Keratinocyte (primary cell): Measurements from ENCODE around the gene JMJD1C. TPM values are rescaled to one million over a fixed set of nuclear protein-coding genes. Genes with fewer than 3 reads are reported as not detected.

Experiments
- DNase-seq: peaks from one replicate; pipeline ENCODE4 v3.0.0-alpha.2; 2011; ENCODE audit warnings: low read depth, missing footprints, low spot score
- FAIRE-seq: peaks from 2 replicates; lab custom pipeline; 2011; peaks lifted over from hg19 to GRCh38; lab: Jason Lieb, UNC
- H2AFZ ChIP-seq: 2 replicates; pipeline ENCODE4 v1.6.0; 2012; ENCODE audit warnings: low read length, control low read depth, inconsistent platforms; ENCODE audit not compliant: control insufficient read depth
- H3K27ac ChIP-seq: 2 replicates; pipeline ENCODE4 v1.5.1; 2011; ENCODE audit warnings: low read length; ENCODE audit not compliant: control insufficient read depth, insufficient read depth
- H3K27me3 ChIP-seq: 3 replicates; pipeline ENCODE4 v1.6.0; 2011; ENCODE audit warnings: low read length; ENCODE audit not compliant: control insufficient read depth, insufficient read depth; ENCODE audit errors: extremely low read depth
- H3K36me3 ChIP-seq, 2 experiments: 2 replicates in 1 of 2; 3 replicates in 1 of 2; pipeline ENCODE4 v1.5.1; 2011; ENCODE audit warnings: low read length in 2 of 2, mild to moderate bottlenecking in 1 of 2; ENCODE audit not compliant: control insufficient read depth in 2 of 2, insufficient read depth in 2 of 2; ENCODE audit errors: extremely low read depth in 1 of 2
- H3K4me1 ChIP-seq: 3 replicates; pipeline ENCODE4 v1.5.1; 2011; ENCODE audit warnings: low read length; ENCODE audit not compliant: control insufficient read depth, insufficient read depth; ENCODE audit errors: extremely low read depth
- H3K4me2 ChIP-seq: 3 replicates; pipeline ENCODE4 v1.6.0; 2011; ENCODE audit warnings: low read depth, low read length; ENCODE audit not compliant: control insufficient read depth, insufficient read depth; ENCODE audit errors: extremely low read depth
- H3K4me3 ChIP-seq, 3 experiments: fragments of 200-600 bp in 1 of 3; sonication (generic) in 1 of 3; 2 replicates in 2 of 3; 3 replicates in 1 of 3; pipeline ENCODE4 v1.5.1; 2011 to 2016; ENCODE audit warnings: low read length in 3 of 3, mild to moderate bottlenecking in 3 of 3, control low read depth in 2 of 3, inconsistent platforms in 1 of 3, low read depth in 1 of 3, mixed read lengths in 1 of 3, mixed run types in 1 of 3, moderate library complexity in 1 of 3; ENCODE audit not compliant: control insufficient read depth in 2 of 3, insufficient read depth in 2 of 3; ENCODE audit errors: extremely low read depth in 1 of 3
- H3K79me2 ChIP-seq: 2 replicates; pipeline ENCODE4 v1.6.0; 2012; ENCODE audit warnings: low read length; ENCODE audit not compliant: control insufficient read depth, insufficient read depth
- H3K9ac ChIP-seq: 3 replicates; pipeline ENCODE4 v1.6.0; 2011; ENCODE audit warnings: low read length; ENCODE audit not compliant: control insufficient read depth, insufficient read depth; ENCODE audit errors: extremely low read depth
- H3K9me1 ChIP-seq: 3 replicates; pipeline ENCODE4 v1.6.0; 2011; ENCODE audit warnings: low read length; ENCODE audit not compliant: control insufficient read depth, insufficient read depth; ENCODE audit errors: extremely low read depth
- H3K9me3 ChIP-seq: 2 replicates; pipeline ENCODE4 v1.5.1; 2012; ENCODE audit warnings: low read depth, low read length; ENCODE audit not compliant: control insufficient read depth
- H4K20me1 ChIP-seq: 3 replicates; pipeline ENCODE4 v1.6.0; 2011; ENCODE audit warnings: low read length; ENCODE audit not compliant: control insufficient read depth, insufficient read depth; ENCODE audit errors: extremely low read depth
- CTCF ChIP-seq, 3 experiments: IDR thresholded peaks in 1 of 3; conservative IDR thresholded peaks in 1 of 3; optimal IDR thresholded peaks in 1 of 3; 2 replicates in 2 of 3; 3 replicates in 1 of 3; pipeline versions ENCODE3 to v1.5.1; 2011; ENCODE audit warnings: low read length in 3 of 3, mild to moderate bottlenecking in 3 of 3, moderate library complexity in 2 of 3, control low read depth in 1 of 3, inconsistent platforms in 1 of 3; ENCODE audit not compliant: insufficient read depth in 2 of 3; ENCODE audit errors: extremely low read depth in 1 of 3
- EZH2 ChIP-seq: IDR thresholded peaks from one replicate; pipeline ENCODE4 v1.6.1; 2012; ENCODE audit warnings: inconsistent platforms, mild to moderate bottlenecking, low read length, moderate library complexity
- dilution Hi-C: fragments of 300-500 bp; cut with MboI; formaldehyde crosslinking; loops from one replicate; pipeline ENCODE4 v1.7.0; 2020; ENCODE audit warnings: low sequenced_read_pairs; ENCODE audit not compliant: extremely low pct_ligation_motif_present
- polyA plus RNA-seq, 5 experiments: library from polyadenylated mRNA; depleted of rRNA in 3 of 5; stranded (reverse) in 3 of 5; stranded (forward) in 1 of 5; unstranded in 1 of 5; fragments of >200 nt; gene quantifications; 1 replicate in 1 of 5; 2 replicates in 3 of 5; 3 replicates in 1 of 5; pipeline versions ENCODE4 v1.2.1 to v1.2.3, GENCODE V29; 2011 to 2012; ENCODE audit warnings: missing spikeins in 2 of 5, low read depth in 1 of 5, low replicate concordance in 1 of 5

JMJD1C gene
- polyA plus RNA-seq, 1 donor (not counting 4 experiments of a cell fraction or from before 2014, with no cell fraction given) = 38.2 TPM

DNA sequence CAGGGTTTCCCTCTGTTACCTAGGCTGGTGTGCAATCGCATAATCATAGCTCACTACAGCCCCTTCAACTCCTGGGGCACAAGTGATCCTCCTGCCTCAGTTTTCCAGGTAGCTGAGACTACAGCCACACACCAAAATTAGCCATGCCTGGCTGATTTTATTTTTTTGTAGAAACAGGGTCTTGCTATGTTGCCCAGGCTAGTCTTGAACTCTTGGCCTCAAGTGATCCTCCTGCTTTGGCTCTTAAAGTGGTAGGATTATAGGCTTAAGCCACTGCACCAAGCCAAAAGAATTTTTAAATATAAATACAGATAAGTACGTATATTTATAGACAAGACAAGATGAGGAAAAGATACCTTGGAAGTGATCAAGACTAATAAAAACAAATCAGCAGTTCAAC lies 215.7 kb downstream of the JMJD1C start:
- no peak overlapping the region for H3K9ac ChIP-seq
- no peak overlapping the region for H3K27ac ChIP-seq
- no peak overlapping the region for H3K4me3 ChIP-seq
- H3K4me2 ChIP-seq = no peak overlapping the region
- peaks cover 92% of the 10 kb centered on the region for H3K79me2 ChIP-seq
- H3K27me3 ChIP-seq = no peaks in the 10 kb centered on the region
- DNase-seq (no peak), FAIRE-seq (no peak)
- H4K20me1 ChIP-seq = peaks cover 6% of the 10 kb centered on the region
- H3K4me1 ChIP-seq = peaks cover 10% of the 10 kb centered on the region
- H3K36me3 ChIP-seq = peaks cover 0 to 4% of the 10 kb centered on the region in 2 experiments
- no peaks in the 10 kb centered on the region for H3K9me1 ChIP-seq
- no peaks in the 10 kb centered on the region for H3K9me3 ChIP-seq
- dilution Hi-C loops = no loop called here
- no peak overlapping the region for H2AFZ ChIP-seq
- TF ChIP-seq EZH2 = no peak
- TF ChIP-seq CTCF (optimal IDR thresholded peaks at IDR 0.05 in 1 of 3, IDR thresholded peaks at IDR 0.05 in 1 of 3, conservative IDR thresholded peaks at IDR 0.05 in 1 of 3; ENCODE audit: extremely low read depth in 1 of 3, insufficient read depth in 2 of 3, low read length in 3 of 3) = no peak

DNA sequence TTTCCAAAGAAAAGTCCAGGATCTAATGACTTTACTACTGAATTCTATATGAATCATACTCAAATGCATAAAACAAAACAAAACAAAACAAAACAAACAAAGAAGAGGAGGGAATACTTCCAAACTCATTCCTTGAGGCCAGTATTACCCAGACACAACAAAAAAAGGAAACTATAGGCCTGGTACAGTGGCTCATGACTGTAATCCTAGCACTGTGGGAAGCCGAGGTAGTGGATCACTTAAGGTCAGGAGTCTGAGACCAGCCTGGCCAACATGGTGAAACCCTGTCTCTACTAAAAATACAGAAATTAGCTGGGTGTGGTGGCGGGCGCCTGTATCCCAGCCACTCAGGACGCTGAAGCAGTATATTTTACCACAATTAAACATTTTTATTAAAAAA lies 218.0 kb downstream of the JMJD1C start:
- DNase-seq (no peak), FAIRE-seq (no peak)
- Histone ChIP-seq H2AFZ (no peak overlapping the region), H3K27me3 (no peaks in the 10 kb centered on the region), H3K27ac (no peak overlapping the region), H3K4me2 (no peak overlapping the region), H3K9me3 (no peaks in the 10 kb centered on the region), H3K4me1 (peaks cover 10% of the 10 kb centered on the region), H3K36me3 (peaks cover 0 to 2% of the 10 kb centered on the region in 2 experiments), H3K9me1 (no peaks in the 10 kb centered on the region), H3K9ac (no peak overlapping the region), H3K4me3 (no peak overlapping the region), H3K79me2 (peaks cover 90% of the 10 kb centered on the region), H4K20me1 (peaks cover 6% of the 10 kb centered on the region)
- dilution Hi-C loops = no loop called here
- TF ChIP-seq CTCF (optimal IDR thresholded peaks at IDR 0.05 in 1 of 3, IDR thresholded peaks at IDR 0.05 in 1 of 3, conservative IDR thresholded peaks at IDR 0.05 in 1 of 3; ENCODE audit: extremely low read depth in 1 of 3, insufficient read depth in 2 of 3, low read length in 3 of 3) = no peak
- TF ChIP-seq EZH2 = no peak
